Erythroblast (primary cell): Measurements from ENCODE around the gene SUSD6.

Experiments
- GATA1 ChIP-seq: IDR thresholded peaks from 2 replicates; pipeline ENCODE4 v1.6.1; 2011; ENCODE audit warnings: low read depth, mild to moderate bottlenecking, control low read depth, low read length, moderate library complexity
- POLR2A ChIP-seq: IDR thresholded peaks from 2 replicates; pipeline ENCODE4 v1.6.1; 2011; ENCODE audit warnings: mild to moderate bottlenecking, low read length

- TF ChIP-seq POLR2A (no peak), GATA1 (no peak)
These were observed 73.2 kb downstream of the SUSD6 start for GRCh38 chr14:69684461-69685217.
